K562 (cell line): ENCODE data around the gene DTNB. TPM values are rescaled to one million over a fixed set of nuclear protein-coding genes. Genes with fewer than 3 reads are reported as not detected.
"Not testable (repeated sequence)": the region's sequence is repeated elsewhere in the genome, so short reads cannot be mapped to it uniquely, and the experiment has no call there.

Source experiments
- ATAC-seq: fragments of 200-7000 bp; cut with Tn5 transposase; 3 replicates; pipeline ENCODE4 v1.9.1; 2020; ENCODE audit warnings: moderate library complexity
- BruUV-seq: library from RNA; stranded (reverse); fragments of 400-500 nt; replicated peaks from 2 replicates; lab custom pipeline; 2021; lab: Mats Ljungman, UMichigan
- CTCF ChIA-PET: fragments of 300-600 bp; formaldehyde crosslinking; extraction: SDS; loops from one replicate; lab custom pipeline; 2021; ENCODE audit warnings: low intra/inter-chr PET ratio; lab: Yijun Ruan, JAX
- POLR2A ChIA-PET: fragments of 300-600, 350-650 bp; sonication (Branson Sonifier 250); formaldehyde crosslinking; extraction: SDS; loops from one replicate; lab custom pipeline; 2021; ENCODE audit warnings: antibody characterized with exemption, inconsistent platforms; lab: Yijun Ruan, JAX
- DNase-seq, 4 experiments: peaks; one replicate each; pipeline versions ENCODE4 v3.0.0 to v3.0.0-alpha.2; 2011 to 2018; ENCODE audit warnings: low spot score in 3 of 4, mixed read lengths in 3 of 4; ENCODE audit errors: extremely low read depth in 1 of 4
- FAIRE-seq: peaks from 2 replicates; lab custom pipeline; 2011; peaks lifted over from hg19 to GRCh38; lab: Jason Lieb, UNC
- H2AFZ ChIP-seq: 2 replicates; pipeline ENCODE4 v1.6.0; 2011; ENCODE audit warnings: low read depth, low read length, control low read depth, inconsistent platforms
- H3K27ac ChIP-seq: fragments of 200-600 bp; 3 replicates; pipeline ENCODE4 v1.8.0; 2011; ENCODE audit warnings: low read depth, mild to moderate bottlenecking, control low read depth, inconsistent platforms, low read length, moderate library complexity, mixed read lengths; ENCODE audit errors: extremely low read depth
- H3K27me3 ChIP-seq, 2 experiments: fragments of 300-600 bp in 1 of 2; 2 replicates in 1 of 2; 3 replicates in 1 of 2; pipeline versions ENCODE4 v1.6.0 to v1.8.0; 2011; ENCODE audit warnings: inconsistent platforms in 2 of 2, low read length in 2 of 2, mild to moderate bottlenecking in 1 of 2, mixed read lengths in 1 of 2, moderate library complexity in 1 of 2; ENCODE audit not compliant: control insufficient read depth in 2 of 2, insufficient read depth in 2 of 2
- H3K36me3 ChIP-seq: fragments of 300-600 bp; 3 replicates; pipeline ENCODE4 v1.8.0; 2011; ENCODE audit warnings: mild to moderate bottlenecking, low read length, inconsistent platforms; ENCODE audit not compliant: control insufficient read depth, insufficient read depth
- H3K4me1 ChIP-seq, 2 experiments: fragments of 200-600 bp in 1 of 2; replicated peaks in 1 of 2; 2 replicates in 1 of 2; 3 replicates in 1 of 2; pipeline versions ENCODE4 v1.5.1 to v1.8.0; 2011; ENCODE audit warnings: inconsistent platforms in 2 of 2, low read length in 2 of 2, mild to moderate bottlenecking in 1 of 2, mixed read lengths in 1 of 2, moderate library complexity in 1 of 2; ENCODE audit not compliant: control insufficient read depth in 2 of 2, insufficient read depth in 2 of 2
- H3K4me2 ChIP-seq: 2 replicates; pipeline ENCODE4 v1.6.1; 2011; ENCODE audit warnings: low read length, control low read depth, inconsistent platforms, mixed read lengths; ENCODE audit not compliant: insufficient read depth
- H3K4me3 ChIP-seq: fragments of 200-600 bp; sonication (generic), shearing (Covaris generic); 2 replicates; pipeline ENCODE4 v1.5.1; 2016; ENCODE audit warnings: control low read depth, inconsistent platforms
- H3K79me2 ChIP-seq: fragments of 200-600 bp; 3 replicates; pipeline ENCODE4 v1.8.0; 2011; ENCODE audit warnings: low read length, inconsistent platforms; ENCODE audit not compliant: control insufficient read depth, insufficient read depth
- H3K9ac ChIP-seq, 2 experiments: 2 replicates each; pipeline versions ENCODE4 v1.6.0 to v1.6.1; 2011; ENCODE audit warnings: low read depth in 2 of 2, low read length in 2 of 2, control low read depth in 1 of 2, inconsistent platforms in 1 of 2, mild to moderate bottlenecking in 1 of 2, mixed read lengths in 1 of 2; ENCODE audit not compliant: insufficient read depth in 1 of 2
- H3K9me1 ChIP-seq: one replicate; pipeline ENCODE4 v1.6.0; 2011; ENCODE audit warnings: inconsistent platforms, mild to moderate bottlenecking, low read length, moderate library complexity; ENCODE audit not compliant: control insufficient read depth, insufficient read depth
- H3K9me3 ChIP-seq: replicated peaks from 2 replicates; pipeline ENCODE4 v1.5.1; 2011; ENCODE audit warnings: low read depth, low read length, inconsistent platforms; ENCODE audit not compliant: control insufficient read depth, insufficient read depth
- H4K20me1 ChIP-seq: replicated peaks from 2 replicates; pipeline ENCODE4 v1.6.1; 2011; ENCODE audit warnings: low read length, inconsistent platforms, mixed read lengths; ENCODE audit not compliant: control insufficient read depth, insufficient read depth
- GABPA ChIP-seq: fragments of 200-800 bp; sonication (Bioruptor generic); conservative IDR thresholded peaks from 2 replicates; pipeline ENCODE4 v1.6.1; 2016; ENCODE audit warnings: low read depth, missing genetic modification characterization, missing compliant biosample characterization
- WGBS: fragments of 100-300 bp; shearing (Covaris generic); methylation state at CpG from one replicate; pipeline ENCODE4 v1.1.6; 2016; ENCODE audit warnings: low coverage, mixed read lengths; ENCODE audit not compliant: insufficient coverage; ENCODE audit errors: missing lambda C conversion rate; 5-methylcytosine and 5-hydroxymethylcytosine counted together
- in situ Hi-C: fragments of 300-500 bp; cut with MboI; formaldehyde crosslinking; loops from 4 replicates; pipeline ENCODE4 v1.15.0; 2018; ENCODE audit warnings: inconsistent platforms, mixed read lengths
- intact Hi-C: fragments of 100-400 bp; cut with micrococcal nuclease; formaldehyde crosslinking; loops from 2 replicates; pipeline ENCODE4 v1.14.2; 2022
- polyA plus RNA-seq, 8 experiments: library from polyadenylated mRNA; depleted of rRNA in 4 of 8; stranded (reverse) in 5 of 8; unstranded in 3 of 8; fragments of >200 nt; fragmentation: Nextera tagmentation in 2 of 8; fragmentation: Illumina TruSeq in 1 of 8; extraction: Ambion mirVana in 2 of 8; extraction: Trizol in 1 of 8; gene quantifications; 2 replicates each; pipeline versions ENCODE4 v1.2.1 to v1.2.3, GENCODE V29; 2011 to 2014; ENCODE audit warnings: inconsistent platforms in 1 of 8, missing spikeins in 1 of 8
- total RNA-seq, 7 experiments: library from RNA; depleted of rRNA in 6 of 7; stranded (reverse); fragments of >200 nt in 6 of 7; fragmentation: Illumina TruSeq in 2 of 7; extraction: Trizol in 2 of 7; gene quantifications; 2 replicates each; pipeline versions ENCODE4 v1.2.1 to v1.2.3, GENCODE V29; 2011 to 2021; ENCODE audit warnings: low replicate concordance in 1 of 7
- TF ChIP-seq, protein P1 (sequence below): fragments of 250-450 bp; sonication (Bioruptor Pico); IDR thresholded peaks from 2 replicates; pipeline ENCODE4 v1.9.0; 2021; ENCODE audit warnings: mild to moderate bottlenecking

The DTNB gene
- total and polyA plus RNA-seq, 9 of the 15 experiments (the other 6 are each of a cell fraction or from before 2014, with no cell fraction given), result 0.18 to 2.0 (median 0.77) TPM; not detected in 2

DNA sequence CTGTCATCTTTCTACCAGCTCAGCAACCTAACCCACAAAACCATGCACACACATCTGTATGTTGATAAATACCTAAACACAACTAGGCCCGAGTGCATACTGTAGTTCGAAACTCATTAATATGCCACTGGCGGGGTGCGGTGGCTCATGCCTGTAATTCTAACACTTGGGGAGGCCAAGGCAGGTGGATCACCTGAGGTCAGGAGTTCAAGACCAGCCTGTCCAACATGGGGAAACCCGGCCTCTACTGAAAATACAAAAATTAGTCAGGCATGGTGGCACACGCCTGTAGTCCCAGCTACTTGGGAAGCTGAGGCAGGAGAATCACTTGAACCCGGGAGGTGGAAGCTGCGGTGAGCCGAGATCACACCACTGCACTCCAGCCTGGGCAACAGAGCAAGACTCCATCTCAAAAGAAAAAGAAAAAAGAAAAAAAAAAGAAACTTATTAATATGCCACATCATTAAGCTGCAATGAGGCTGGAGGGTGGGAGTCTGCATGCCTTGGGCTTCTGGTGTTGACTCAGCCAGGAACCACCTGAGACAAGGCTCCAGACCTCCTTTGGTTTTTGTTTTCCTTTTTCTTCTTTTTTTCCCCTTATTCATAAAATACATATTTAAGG lies 71.6 kb downstream of the DTNB start:
- POLR2A ChIA-PET, result interaction anchor here (1.0 kb wide), 1 partner anchor 23 kb away, joined by 4 read pairs; no protein-coding TSS in a partner anchor
- H3K79me2 ChIP-seq, H3K4me1 ChIP-seq, FAIRE-seq, H3K27me3 ChIP-seq, ATAC-seq, H4K20me1 ChIP-seq, CTCF ChIA-PET, BruUV-seq, H3K9ac ChIP-seq, H3K27ac ChIP-seq, H2AFZ ChIP-seq, DNase-seq, H3K9me3 ChIP-seq, intact Hi-C loops, H3K4me3 ChIP-seq, H3K36me3 ChIP-seq, H3K9me1 ChIP-seq, H3K4me2 ChIP-seq, in situ Hi-C loops: not testable (repeated sequence)
- 0% methylated on average over 9 of the region's 9 CpGs for WGBS

DNA sequence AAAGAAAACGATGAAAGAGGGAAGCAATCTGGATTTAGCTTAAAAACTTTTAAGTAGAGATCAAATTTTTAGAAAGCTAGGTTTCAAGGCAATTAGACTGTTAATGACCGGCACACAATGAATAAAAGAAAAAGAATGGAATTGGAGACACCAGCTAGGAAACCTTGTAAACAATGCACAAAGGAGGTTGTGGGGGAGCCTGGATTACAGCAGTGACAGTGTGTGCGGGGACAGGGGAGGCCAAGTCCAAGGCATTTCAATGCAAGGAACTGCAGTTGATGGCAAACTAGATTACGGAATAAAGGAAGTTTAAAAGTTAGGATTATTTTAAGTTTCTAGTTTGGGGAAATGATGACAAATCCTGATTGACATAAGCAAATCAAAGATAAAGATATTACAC lies 74.5 kb downstream of the DTNB start:
- BruUV-seq, result no TSS peak
- ATAC-seq, result no peak
- Histone ChIP-seq H3K4me1 (no peaks in the 10 kb centered on the region), H4K20me1 (no peaks in the 10 kb centered on the region), H3K4me2 (no peak overlapping the region), H3K9me1 (no peaks in the 10 kb centered on the region), H3K9ac (no peak overlapping the region), H3K27ac (no peak overlapping the region), H3K9me3 (no peaks in the 10 kb centered on the region), H3K4me3 (no peak overlapping the region), H2AFZ (no peak overlapping the region), H3K36me3 (no peaks in the 10 kb centered on the region), H3K27me3 (peaks cover 5 to 8% of the 10 kb centered on the region in 2 experiments; a peak in 3 of 5 replicates), H3K79me2 (no peaks in the 10 kb centered on the region)
- no peak for DNase-seq
- POLR2A ChIA-PET, result no interaction called here
- CTCF ChIA-PET, result no interaction called here
- in situ Hi-C loops, result no loop called here
- intact Hi-C loops, result no loop called here
- FAIRE-seq, result no peak
- no peak for TF ChIP-seq GABPA (tag)
- TF ChIP-seq, protein P1, sequence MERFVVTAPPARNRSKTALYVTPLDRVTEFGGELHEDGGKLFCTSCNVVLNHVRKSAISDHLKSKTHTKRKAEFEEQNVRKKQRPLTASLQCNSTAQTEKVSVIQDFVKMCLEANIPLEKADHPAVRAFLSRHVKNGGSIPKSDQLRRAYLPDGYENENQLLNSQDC (CRISPR knock-in tag), result no peak
- 0% methylated on average over 4 of the region's 4 CpGs for WGBS
